ENCODE data around the gene LRP5.

The LRP5 gene

GRCh38 chr11:68312117-68312779 is at the start of gene LRP5:
Gene LRP5 (plus strand): TSS chr11:68312591. CDS start chr11:68312715, 124 bp downstream.
- no peaks in the 10 kb centered on the region for H3K9me3 Mint-ChIP-seq
- peaks cover 2% of the 10 kb centered on the region for H3K27me3 Mint-ChIP-seq
- peak within 1 kb of the TSS; percentile 63 for H3K27ac Mint-ChIP-seq
- DNase-seq: peak; percentile 51
- peaks cover 20% of the 10 kb centered on the region for H3K4me1 Mint-ChIP-seq (ENCODE audit: low read depth)
- H3K4me3 Mint-ChIP-seq: peak within 1 kb of the TSS; percentile 85
- peaks cover 2% of the 10 kb centered on the region for H3K36me3 Mint-ChIP-seq (ENCODE audit: low read depth)

GRCh38 chr11:68263444-68264035 is 48.9 kb upstream of the LRP5 start:
- H3K9me3 Mint-ChIP-seq: no peaks in the 10 kb centered on the region
- H3K4me3 Mint-ChIP-seq: no peak overlapping the region
- peaks cover 69% of the 10 kb centered on the region for H3K36me3 Mint-ChIP-seq (ENCODE audit: low read depth)
- no peak overlapping the region for H3K27ac Mint-ChIP-seq
- DNase-seq: no peak
- no peaks in the 10 kb centered on the region for H3K27me3 Mint-ChIP-seq
- peaks cover 6% of the 10 kb centered on the region for H3K4me1 Mint-ChIP-seq (ENCODE audit: low read depth)

GRCh38 chr11:68264244-68264643 is 48.1 kb upstream of the LRP5 start:
- no peak for DNase-seq
- Mint-ChIP-seq H3K9me3 (no peaks in the 10 kb centered on the region), H3K27ac (no peak overlapping the region), H3K4me3 (no peak overlapping the region), H3K27me3 (no peaks in the 10 kb centered on the region), H3K4me1 (ENCODE audit: low read depth) (peaks cover 8% of the 10 kb centered on the region), H3K36me3 (ENCODE audit: low read depth) (peaks cover 76% of the 10 kb centered on the region)

- H3K4me1 Mint-ChIP-seq (ENCODE audit: low read depth): peaks cover 14% of the 10 kb centered on the region
- no peak overlapping the region for H3K4me3 Mint-ChIP-seq
Measured at GRCh38 chr11:68264741-68265540, 47.5 kb upstream of the LRP5 start.

GRCh38 chr11:68266121-68266891 is 46.1 kb upstream of the LRP5 start:
- Mint-ChIP-seq H3K27ac (no peak overlapping the region), H3K4me3 (no peak overlapping the region), H3K36me3 (ENCODE audit: low read depth) (peaks cover 83% of the 10 kb centered on the region)

More at GRCh38 chr11:68264741-68265540, 47.5 kb upstream of the LRP5 start:
- no peaks in the 10 kb centered on the region for H3K9me3 Mint-ChIP-seq
- peaks cover 82% of the 10 kb centered on the region for H3K36me3 Mint-ChIP-seq (ENCODE audit: low read depth)
- H3K27ac Mint-ChIP-seq: no peak overlapping the region
- DNase-seq: no peak
- H3K27me3 Mint-ChIP-seq: no peaks in the 10 kb centered on the region

GRCh38 chr11:68266936-68267880 is 45.2 kb upstream of the LRP5 start:
- H3K4me3 Mint-ChIP-seq: no peak overlapping the region
- no peaks in the 10 kb centered on the region for H3K9me3 Mint-ChIP-seq
- H3K4me1 Mint-ChIP-seq (ENCODE audit: low read depth): peaks cover 25% of the 10 kb centered on the region
- no peak overlapping the region for H3K27ac Mint-ChIP-seq
- DNase-seq: no peak
- peaks cover 79% of the 10 kb centered on the region for H3K36me3 Mint-ChIP-seq (ENCODE audit: low read depth)
- no peaks in the 10 kb centered on the region for H3K27me3 Mint-ChIP-seq

More at GRCh38 chr11:68266121-68266891, 46.1 kb upstream of the LRP5 start:
- H3K27me3 Mint-ChIP-seq: no peaks in the 10 kb centered on the region
- H3K4me1 Mint-ChIP-seq (ENCODE audit: low read depth): peaks cover 25% of the 10 kb centered on the region
- no peak for DNase-seq
- no peaks in the 10 kb centered on the region for H3K9me3 Mint-ChIP-seq

- Mint-ChIP-seq H3K9me3 (no peaks in the 10 kb centered on the region), H3K36me3 (ENCODE audit: low read depth) (peaks cover 76% of the 10 kb centered on the region), H3K27me3 (no peaks in the 10 kb centered on the region), H3K27ac (no peak overlapping the region), H3K4me1 (ENCODE audit: low read depth) (peaks cover 31% of the 10 kb centered on the region), H3K4me3 (no peak overlapping the region)
- no peak for DNase-seq
Measured at GRCh38 chr11:68267881-68268240, 44.5 kb upstream of the LRP5 start.

GRCh38 chr11:68269414-68270081 is 42.8 kb upstream of the LRP5 start:
- H3K4me3 Mint-ChIP-seq: peak overlapping the region; percentile 41
- H3K9me3 Mint-ChIP-seq: no peaks in the 10 kb centered on the region
- H3K27me3 Mint-ChIP-seq: no peaks in the 10 kb centered on the region
- H3K27ac Mint-ChIP-seq: no peak overlapping the region
- no peak for DNase-seq
- H3K36me3 Mint-ChIP-seq (ENCODE audit: low read depth): peaks cover 61% of the 10 kb centered on the region
- H3K4me1 Mint-ChIP-seq (ENCODE audit: low read depth): peaks cover 37% of the 10 kb centered on the region

GRCh38 chr11:68270196-68271022 is 42.0 kb upstream of the LRP5 start:
- Mint-ChIP-seq H3K9me3 (no peaks in the 10 kb centered on the region), H3K27ac (peak overlapping the region; percentile 94), H3K36me3 (ENCODE audit: low read depth) (peaks cover 52% of the 10 kb centered on the region), H3K27me3 (no peaks in the 10 kb centered on the region), H3K4me3 (peak overlapping the region; percentile 95), H3K4me1 (ENCODE audit: low read depth) (peaks cover 34% of the 10 kb centered on the region)
- no peak for DNase-seq

GRCh38 chr11:68271023-68271780 is 41.2 kb upstream of the LRP5 start:
- H3K27me3 Mint-ChIP-seq: no peaks in the 10 kb centered on the region

GRCh38 chr11:68271781-68272608 is 40.4 kb upstream of the LRP5 start, which contains the start of gene C11orf24:
Gene C11orf24 (minus strand): TSS chr11:68271973. CDS start chr11:68263767, 8,206 bp downstream.
- peaks cover 39% of the 10 kb centered on the region for H3K36me3 Mint-ChIP-seq (ENCODE audit: low read depth)
- no peaks in the 10 kb centered on the region for H3K27me3 Mint-ChIP-seq
- H3K4me1 Mint-ChIP-seq (ENCODE audit: low read depth): peaks cover 39% of the 10 kb centered on the region
- peak within 1 kb of the TSS; percentile 95 for H3K4me3 Mint-ChIP-seq
- no peaks in the 10 kb centered on the region for H3K9me3 Mint-ChIP-seq
- peak within 1 kb of the TSS; percentile 98 for H3K27ac Mint-ChIP-seq
- peak; percentile 95 for DNase-seq

More at GRCh38 chr11:68271023-68271780, 41.2 kb upstream of the LRP5 start:
- Mint-ChIP-seq H3K27ac (peak overlapping the region; percentile 94), H3K4me3 (peak overlapping the region; percentile 95), H3K36me3 (ENCODE audit: low read depth) (peaks cover 47% of the 10 kb centered on the region), H3K9me3 (no peaks in the 10 kb centered on the region), H3K4me1 (ENCODE audit: low read depth) (peaks cover 39% of the 10 kb centered on the region)
- peak; percentile 67 for DNase-seq
